Activated naive CD4-positive, alpha-beta T cell treated with anti-CD3 and anti-CD28 coated beads, Interleukin-2, amount 10 ng/mL, durations not matched to agents 7 days and 5 days (primary cell): Measurements from ENCODE around the gene COG5.

Experiments used
- CTCF ChIA-PET: fragments of 350-600 bp; sonication (Branson Sonifier 250); formaldehyde crosslinking; loops from one replicate; lab custom pipeline; 2021; ENCODE audit warnings: antibody characterized with exemption; lab: Charles Lee
- DNase-seq: peaks from one replicate; pipeline ENCODE4 v3.0.0-alpha.2; 2020
- H3K27ac Mint-ChIP-seq: one replicate; pipeline ENCODE4 v1.8.0; 2021; ENCODE audit warnings: mild to moderate bottlenecking, moderate library complexity, mixed read lengths
- H3K27me3 Mint-ChIP-seq: one replicate; pipeline ENCODE4 v1.8.0; 2021; ENCODE audit warnings: mild to moderate bottlenecking, mixed read lengths
- H3K36me3 Mint-ChIP-seq: one replicate; pipeline ENCODE4 v1.8.0; 2021; ENCODE audit warnings: mixed read lengths
- H3K4me1 Mint-ChIP-seq: one replicate; pipeline ENCODE4 v1.8.0; 2021; ENCODE audit warnings: mixed read lengths
- H3K4me3 Mint-ChIP-seq: one replicate; pipeline ENCODE4 v1.8.0; 2021; ENCODE audit warnings: mild to moderate bottlenecking, moderate library complexity, mixed read lengths
- H3K9me3 Mint-ChIP-seq: one replicate; pipeline ENCODE4 v1.8.0; 2021; ENCODE audit warnings: mixed read lengths

COG5 gene

DNA sequence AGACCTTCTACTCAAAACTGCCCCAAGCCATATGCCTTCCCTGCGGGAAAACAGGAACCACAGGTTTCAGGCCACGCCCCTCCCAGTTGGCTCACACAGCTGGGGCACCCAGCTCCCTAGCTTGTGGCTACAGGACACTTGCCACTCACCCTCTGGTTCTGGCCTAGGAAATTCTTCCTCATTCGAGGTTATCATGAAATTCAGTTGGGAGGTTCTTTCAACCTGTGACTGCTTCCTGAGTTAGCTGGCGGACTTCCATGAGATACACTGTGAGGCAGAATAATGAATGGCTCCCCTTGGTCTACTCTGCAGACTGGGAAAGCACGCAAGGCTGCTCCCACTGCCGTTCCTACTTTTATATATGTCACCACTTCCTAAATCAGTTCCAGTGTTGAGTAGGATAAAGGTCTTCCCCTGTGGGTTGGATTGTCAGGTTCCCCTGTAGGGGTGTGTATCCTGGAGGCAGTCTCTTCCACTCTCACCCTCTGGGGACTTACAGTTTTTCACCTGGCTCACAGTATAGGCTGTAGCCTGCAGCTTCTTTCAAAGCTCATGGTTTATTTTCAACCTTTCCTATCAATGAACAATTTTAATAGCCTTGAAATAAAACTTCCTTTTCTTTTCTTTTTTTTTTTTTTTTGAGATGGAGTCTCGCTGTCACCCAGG is 56.9 kb downstream of the COG5 start:
- Mint-ChIP-seq H3K36me3 (peaks cover 21% of the 10 kb centered on the region), H3K4me3 (no peak overlapping the region), H3K27ac (no peak overlapping the region), H3K4me1 (peaks cover 11% of the 10 kb centered on the region), H3K9me3 (peaks cover 2% of the 10 kb centered on the region), H3K27me3 (no peaks in the 10 kb centered on the region)
- DNase-seq, result no peak
- CTCF ChIA-PET, result no interaction called here

GRCh38 chr7:107505997-107506673 is 57.6 kb downstream of the COG5 start:
- CTCF ChIA-PET, result no interaction called here
- H3K36me3 Mint-ChIP-seq, result peaks cover 20% of the 10 kb centered on the region
- peak; percentile 21 for DNase-seq
- H3K27ac Mint-ChIP-seq, result peak overlapping the region; percentile 15
- H3K4me1 Mint-ChIP-seq, result peaks cover 11% of the 10 kb centered on the region
- no peak overlapping the region for H3K4me3 Mint-ChIP-seq
- peaks cover 2% of the 10 kb centered on the region for H3K9me3 Mint-ChIP-seq
- no peaks in the 10 kb centered on the region for H3K27me3 Mint-ChIP-seq

- H3K36me3 Mint-ChIP-seq, result peaks cover 17% of the 10 kb centered on the region
- CTCF ChIA-PET, result no interaction called here
- H3K4me3 Mint-ChIP-seq, result no peak overlapping the region
- H3K27me3 Mint-ChIP-seq, result no peaks in the 10 kb centered on the region
- peaks cover 2% of the 10 kb centered on the region for H3K9me3 Mint-ChIP-seq
- H3K27ac Mint-ChIP-seq, result no peak overlapping the region
- peaks cover 11% of the 10 kb centered on the region for H3K4me1 Mint-ChIP-seq
- DNase-seq, result no peak
Measured at GRCh38 chr7:107505362-107505761, 58.4 kb downstream of the COG5 start.

DNA sequence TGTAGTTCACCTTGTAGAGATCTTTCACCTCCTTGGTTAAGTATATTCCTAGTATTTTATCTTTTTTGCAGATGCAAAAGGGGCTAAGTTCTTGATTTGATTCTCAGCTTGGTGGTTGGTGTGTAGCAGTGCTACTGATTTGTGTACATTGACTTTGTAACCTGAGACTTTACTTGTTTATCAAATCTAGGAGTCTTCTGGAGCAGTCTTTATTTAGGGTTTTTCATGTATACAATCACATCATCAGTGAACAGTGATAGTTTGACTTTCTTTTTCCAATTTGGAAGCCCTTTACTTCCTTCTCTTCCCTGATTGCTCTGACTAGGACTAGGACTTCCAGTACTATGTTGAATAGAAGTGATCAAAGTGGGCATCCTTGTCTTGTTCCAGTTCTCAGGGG is 60.0 kb downstream of the COG5 start:
- Mint-ChIP-seq H3K4me1 (peaks cover 11% of the 10 kb centered on the region), H3K27ac (no peak overlapping the region)

GRCh38 chr7:107502797-107503196 is 60.9 kb downstream of the COG5 start:
- DNase-seq, result no peak
- Mint-ChIP-seq H3K4me1 (peaks cover 11% of the 10 kb centered on the region), H3K27ac (no peak overlapping the region), H3K36me3 (peaks cover 7% of the 10 kb centered on the region), H3K4me3 (no peak overlapping the region), H3K27me3 (no peaks in the 10 kb centered on the region), H3K9me3 (no peaks in the 10 kb centered on the region)
- CTCF ChIA-PET, result interaction anchor here (2.9 kb wide), 1 partner anchor 11 kb away, joined by 15 read pairs; no protein-coding TSS in a partner anchor

More for the DNA sequence above, 60.0 kb downstream of the COG5 start:
- H3K9me3 Mint-ChIP-seq, result no peaks in the 10 kb centered on the region
- no peak for DNase-seq
- H3K27me3 Mint-ChIP-seq, result no peaks in the 10 kb centered on the region
- no peak overlapping the region for H3K4me3 Mint-ChIP-seq
- CTCF ChIA-PET, result no interaction called here
- H3K36me3 Mint-ChIP-seq, result peaks cover 10% of the 10 kb centered on the region

DNA sequence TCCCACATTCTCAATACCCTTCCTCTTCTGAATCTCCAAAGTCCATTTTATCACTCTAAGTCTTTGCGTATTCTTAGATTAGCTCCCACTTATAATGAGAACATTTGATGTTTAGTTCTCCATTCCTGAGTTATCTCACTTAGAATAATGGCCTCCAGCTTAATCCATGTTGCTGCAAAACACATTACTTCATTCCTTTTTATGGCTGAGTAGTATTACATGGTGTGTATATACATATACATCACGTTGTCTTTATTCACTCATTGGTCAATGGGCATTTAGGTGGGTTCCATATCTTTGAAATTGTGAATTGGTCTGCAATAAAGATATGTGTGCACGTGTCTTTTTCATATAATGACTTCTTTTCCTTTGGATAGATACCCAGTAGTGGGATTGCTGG is 61.6 kb downstream of the COG5 start:
- peaks cover 7% of the 10 kb centered on the region for H3K36me3 Mint-ChIP-seq
- H3K27me3 Mint-ChIP-seq, result no peaks in the 10 kb centered on the region
- CTCF ChIA-PET, result interaction anchor here (2.1 to 2.9 kb wide), 2 partner anchors 10 to 39 kb away, joined by 15 read pairs; no protein-coding TSS in a partner anchor

DNA sequence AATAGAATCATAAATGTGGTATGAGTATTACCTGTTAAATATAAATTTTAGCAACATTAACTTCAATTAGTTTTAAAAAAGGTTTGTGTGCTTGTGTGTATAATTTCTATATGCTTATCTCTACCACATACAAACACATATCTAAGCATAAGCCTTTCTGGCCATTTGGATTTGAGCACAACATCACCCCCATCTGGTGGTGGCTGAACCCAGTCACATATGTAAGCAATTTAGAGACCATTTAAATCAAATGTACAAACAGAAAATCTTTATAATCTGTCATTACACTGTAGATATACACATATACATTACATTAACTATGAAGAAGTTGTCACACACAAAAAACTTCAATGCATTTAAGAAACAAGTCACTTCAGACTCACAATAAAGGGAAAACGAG is 62.1 kb downstream of the COG5 start:
- no peak overlapping the region for H3K27ac Mint-ChIP-seq
- CTCF ChIA-PET, result interaction anchor here (0.7 to 2.9 kb wide), 4 partner anchors 9 to 313 kb away, joined by 3 to 15 read pairs (median 9); partner anchors contain the start of gene SLC26A4

More for the DNA sequence above, 61.6 kb downstream of the COG5 start:
- Mint-ChIP-seq H3K4me3 (no peak overlapping the region), H3K9me3 (peaks cover 2% of the 10 kb centered on the region), H3K27ac (no peak overlapping the region), H3K4me1 (peaks cover 11% of the 10 kb centered on the region)
- DNase-seq, result no peak

DNA sequence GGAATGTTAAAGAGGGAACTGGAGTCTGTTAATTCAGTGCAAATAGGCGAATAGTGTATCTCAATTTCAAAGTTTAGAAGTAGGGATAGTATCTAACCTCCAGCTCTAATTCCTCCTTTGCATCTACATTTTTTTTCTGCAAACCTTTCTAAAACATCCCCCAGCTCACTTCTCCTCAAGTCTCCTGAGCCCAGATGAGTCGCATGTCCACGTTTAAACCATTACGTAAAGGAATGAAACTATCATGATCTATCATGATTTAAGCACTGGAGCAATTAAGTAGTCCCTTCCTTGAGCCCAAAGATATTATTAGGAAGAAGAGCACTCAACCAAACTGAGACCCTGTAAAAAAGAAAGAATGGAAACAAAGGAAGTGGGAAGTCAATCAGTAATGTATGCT is 64.0 kb downstream of the COG5 start:
- CTCF ChIA-PET, result no interaction called here
- H3K27ac Mint-ChIP-seq, result no peak overlapping the region
- peaks cover 3% of the 10 kb centered on the region for H3K9me3 Mint-ChIP-seq
- H3K27me3 Mint-ChIP-seq, result no peaks in the 10 kb centered on the region
- DNase-seq, result no peak
- no peak overlapping the region for H3K4me3 Mint-ChIP-seq
- peaks cover 7% of the 10 kb centered on the region for H3K4me1 Mint-ChIP-seq
- H3K36me3 Mint-ChIP-seq, result peaks cover 3% of the 10 kb centered on the region

More for the DNA sequence above, 62.1 kb downstream of the COG5 start:
- peaks cover 9% of the 10 kb centered on the region for H3K4me1 Mint-ChIP-seq
- H3K9me3 Mint-ChIP-seq, result peaks cover 3% of the 10 kb centered on the region
- DNase-seq, result peak; percentile 54
- H3K27me3 Mint-ChIP-seq, result no peaks in the 10 kb centered on the region
- H3K36me3 Mint-ChIP-seq, result peaks cover 7% of the 10 kb centered on the region
- no peak overlapping the region for H3K4me3 Mint-ChIP-seq

DNA sequence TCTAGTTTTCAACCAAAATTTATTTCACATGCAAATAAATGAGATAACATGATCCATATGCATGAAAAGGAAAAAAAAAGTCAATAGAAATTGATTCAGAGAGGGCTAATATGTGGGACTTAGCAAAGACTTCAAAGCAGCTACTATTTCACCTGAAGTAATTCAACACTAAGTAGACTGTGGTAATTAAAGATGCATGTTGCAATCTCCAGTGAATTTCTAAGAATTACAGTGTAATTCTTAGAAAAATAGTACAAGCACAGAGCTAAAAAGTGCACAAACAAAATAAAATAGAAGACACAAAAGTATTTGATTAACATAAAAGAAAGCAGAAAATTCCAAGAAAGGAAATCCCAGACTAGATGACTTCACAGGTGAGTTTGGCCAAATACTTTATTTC is 68.2 kb downstream of the COG5 start:
- Mint-ChIP-seq H3K4me1 (peaks cover 7% of the 10 kb centered on the region), H3K36me3 (peaks cover 4% of the 10 kb centered on the region), H3K4me3 (no peak overlapping the region), H3K9me3 (peaks cover 3% of the 10 kb centered on the region), H3K27ac (no peak overlapping the region), H3K27me3 (no peaks in the 10 kb centered on the region)
- DNase-seq, result no peak
- CTCF ChIA-PET, result interaction anchor here (0.6 to 1.0 kb wide), 2 partner anchors 32 to 408 kb away, joined by 3 read pairs; no protein-coding TSS in a partner anchor

GRCh38 chr7:107494884-107495283 is 68.8 kb downstream of the COG5 start:
- peaks cover 3% of the 10 kb centered on the region for H3K9me3 Mint-ChIP-seq
- peaks cover 7% of the 10 kb centered on the region for H3K36me3 Mint-ChIP-seq
- no peak overlapping the region for H3K4me3 Mint-ChIP-seq
- H3K27me3 Mint-ChIP-seq, result no peaks in the 10 kb centered on the region
- H3K4me1 Mint-ChIP-seq, result peaks cover 7% of the 10 kb centered on the region
- no peak overlapping the region for H3K27ac Mint-ChIP-seq
- CTCF ChIA-PET, result interaction anchor here (1.0 kb wide), 1 partner anchor 31 kb away, joined by 3 read pairs; no protein-coding TSS in a partner anchor
- no peak for DNase-seq

DNA sequence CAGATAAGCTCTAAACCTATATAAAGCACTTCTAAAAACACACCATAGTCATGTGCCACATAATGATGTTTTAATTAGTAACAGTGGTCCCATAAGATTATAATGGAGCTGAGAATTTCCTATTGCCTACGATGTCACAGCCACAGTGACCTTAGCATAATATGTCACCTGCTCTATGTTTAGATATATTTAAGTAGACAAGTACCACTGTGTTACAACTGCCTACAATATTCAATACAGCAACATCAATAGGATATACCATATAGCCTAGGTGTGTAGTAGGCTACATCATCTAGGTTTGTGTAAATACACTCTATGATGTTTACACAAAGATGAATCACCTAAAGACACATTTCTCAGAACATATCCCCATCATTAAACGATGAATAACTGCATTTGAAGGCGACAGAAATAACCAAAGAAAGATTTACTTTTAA is 69.4 kb downstream of the COG5 start:
- Mint-ChIP-seq H3K9me3 (peaks cover 3% of the 10 kb centered on the region), H3K27ac (no peak overlapping the region), H3K4me3 (no peak overlapping the region), H3K36me3 (peaks cover 7% of the 10 kb centered on the region), H3K27me3 (no peaks in the 10 kb centered on the region), H3K4me1 (peaks cover 7% of the 10 kb centered on the region)
- CTCF ChIA-PET, result interaction anchor here (0.5 kb wide), 1 partner anchor 246 kb away, joined by 3 read pairs; no protein-coding TSS in a partner anchor
- DNase-seq, result no peak

- Mint-ChIP-seq H3K4me1 (peaks cover 7% of the 10 kb centered on the region), H3K27me3 (no peaks in the 10 kb centered on the region)
Measured at GRCh38 chr7:107492875-107493274, 70.8 kb downstream of the COG5 start.

DNA sequence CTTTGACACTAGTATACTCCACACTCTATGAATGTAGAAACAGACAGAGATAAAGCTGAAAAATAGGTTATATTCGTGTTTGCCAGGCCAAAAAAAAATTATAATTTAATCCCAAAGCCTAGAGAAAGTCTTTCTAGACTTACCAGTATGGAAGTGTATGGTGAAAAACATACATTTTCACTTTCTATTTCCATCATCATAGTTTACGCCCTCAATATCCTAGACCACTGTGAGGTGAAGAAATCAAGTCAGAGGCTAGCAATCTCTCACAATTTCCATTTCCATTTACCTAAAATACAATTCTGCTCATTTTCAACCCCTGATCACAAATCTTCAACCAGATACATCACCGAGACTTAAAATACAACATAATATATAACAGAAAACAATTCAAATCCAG is 77.7 kb downstream of the COG5 start:
- Mint-ChIP-seq H3K27me3 (no peaks in the 10 kb centered on the region), H3K36me3 (peaks cover 3% of the 10 kb centered on the region), H3K27ac (no peak overlapping the region)

More at GRCh38 chr7:107492875-107493274, 70.8 kb downstream of the COG5 start:
- Mint-ChIP-seq H3K4me3 (no peak overlapping the region), H3K36me3 (peaks cover 7% of the 10 kb centered on the region), H3K27ac (no peak overlapping the region), H3K9me3 (peaks cover 3% of the 10 kb centered on the region)
- DNase-seq, result no peak
- CTCF ChIA-PET, result interaction anchor here (1.3 to 3.1 kb wide), 2 partner anchors 9 to 382 kb away, joined by 3 to 15 read pairs; no protein-coding TSS in a partner anchor

GRCh38 chr7:107482571-107482970 is 81.1 kb downstream of the COG5 start:
- no peak for DNase-seq
- H3K4me1 Mint-ChIP-seq, result peaks cover 8% of the 10 kb centered on the region
- no peak overlapping the region for H3K27ac Mint-ChIP-seq
- no peaks in the 10 kb centered on the region for H3K27me3 Mint-ChIP-seq
- no peaks in the 10 kb centered on the region for H3K9me3 Mint-ChIP-seq
- no peaks in the 10 kb centered on the region for H3K36me3 Mint-ChIP-seq
- CTCF ChIA-PET, result no interaction called here
- H3K4me3 Mint-ChIP-seq, result no peak overlapping the region

More for the DNA sequence above, 77.7 kb downstream of the COG5 start:
- H3K4me3 Mint-ChIP-seq, result no peak overlapping the region
- DNase-seq, result no peak
- CTCF ChIA-PET, result no interaction called here
- no peaks in the 10 kb centered on the region for H3K9me3 Mint-ChIP-seq
- peaks cover 8% of the 10 kb centered on the region for H3K4me1 Mint-ChIP-seq
